HG02623 (cell line): ENCODE measurements around the gene KCNJ18.
"Not testable (repeated sequence)": the region's sequence is repeated elsewhere in the genome, so short reads cannot be mapped to it uniquely, and the experiment has no call there.

Experiments
- ATAC-seq: cut with Tn5 transposase; IDR thresholded peaks from one replicate; pipeline ENCODE4 v1.9.1; 2021; ENCODE audit warnings: moderate library complexity; ENCODE audit not compliant: unreplicated experiment

The KCNJ18 gene

GRCh38 chr17:21719511-21720226 is 27.3 kb downstream of the KCNJ18 start:
- ATAC-seq = not testable (repeated sequence)

- not testable (repeated sequence) for ATAC-seq
Observed at GRCh38 chr17:21720566-21720965, 28.2 kb downstream of the KCNJ18 start.

GRCh38 chr17:21722268-21722667 is 29.9 kb downstream of the KCNJ18 start:
- not testable (repeated sequence) for ATAC-seq

- not testable (repeated sequence) for ATAC-seq
Observed at GRCh38 chr17:21724216-21725006, 32.1 kb downstream of the KCNJ18 start.

GRCh38 chr17:21731076-21731475 is 38.8 kb downstream of the KCNJ18 start:
- ATAC-seq = not testable (repeated sequence)

- ATAC-seq = not testable (repeated sequence)
Observed at GRCh38 chr17:21733931-21734330, 41.6 kb downstream of the KCNJ18 start.

- not testable (repeated sequence) for ATAC-seq
Observed at GRCh38 chr17:21735814-21736213, 43.5 kb downstream of the KCNJ18 start.

- ATAC-seq = not testable (repeated sequence)
Observed at GRCh38 chr17:21737015-21737580, 44.8 kb downstream of the KCNJ18 start.

- ATAC-seq = not testable (repeated sequence)
Observed at GRCh38 chr17:21738241-21738640, 45.9 kb downstream of the KCNJ18 start.

GRCh38 chr17:21738877-21739474 is 46.7 kb downstream of the KCNJ18 start:
- not testable (repeated sequence) for ATAC-seq

- ATAC-seq = not testable (repeated sequence)
Observed at GRCh38 chr17:21739485-21739884, 47.2 kb downstream of the KCNJ18 start.

GRCh38 chr17:21740836-21741235 is 48.5 kb downstream of the KCNJ18 start:
- ATAC-seq = not testable (repeated sequence)

GRCh38 chr17:21741520-21741919 is 49.2 kb downstream of the KCNJ18 start:
- not testable (repeated sequence) for ATAC-seq

GRCh38 chr17:21742326-21742725 is 50.0 kb downstream of the KCNJ18 start:
- no peak for ATAC-seq

GRCh38 chr17:21744151-21744550 is 51.8 kb downstream of the KCNJ18 start:
- not testable (repeated sequence) for ATAC-seq

GRCh38 chr17:21744621-21745020 is 52.3 kb downstream of the KCNJ18 start:
- ATAC-seq = not testable (repeated sequence)

GRCh38 chr17:21745385-21746054 is 53.2 kb downstream of the KCNJ18 start:
- ATAC-seq = not testable (repeated sequence)

- ATAC-seq = not testable (repeated sequence)
Observed at GRCh38 chr17:21746415-21746814, 54.1 kb downstream of the KCNJ18 start.

- not testable (repeated sequence) for ATAC-seq
Observed at GRCh38 chr17:21747195-21747915, 55.0 kb downstream of the KCNJ18 start.

- not testable (repeated sequence) for ATAC-seq
Observed at GRCh38 chr17:21748686-21749085, 56.4 kb downstream of the KCNJ18 start.
